Activated B cell treated with CpG ODN at 0.5 μM for 24 hours (primary cell): Measurements from ENCODE around the gene RTCA. TPM values are rescaled to one million over a fixed set of nuclear protein-coding genes. Genes with fewer than 3 reads are reported as not detected.
"Not testable (repeated sequence)": the region's sequence is repeated elsewhere in the genome, so short reads cannot be mapped to it uniquely, and the experiment has no call there.

Source experiments
- ATAC-seq: fragments of 200-7000 bp; cut with Tn5 transposase; one replicate; pipeline ENCODE4 v1.10.0; 2021; ENCODE audit warnings: low read depth, mild to moderate bottlenecking, moderate library complexity
- CTCF ChIA-PET: fragments of 350-600 bp; sonication (Branson Sonifier 250); formaldehyde crosslinking; loops from one replicate; lab custom pipeline; 2021; ENCODE audit warnings: antibody characterized with exemption; lab: Charles Lee
- POLR2A ChIA-PET: fragments of 350-600 bp; sonication (Branson Sonifier 250); formaldehyde crosslinking; loops from one replicate; lab custom pipeline; 2021; ENCODE audit warnings: antibody characterized with exemption; lab: Charles Lee
- DNase-seq: peaks from one replicate; pipeline ENCODE4 v3.0.0; 2022
- H3K27ac Mint-ChIP-seq: one replicate; pipeline ENCODE4 v1.8.0; 2020; ENCODE audit warnings: mixed read lengths
- H3K27me3 Mint-ChIP-seq: one replicate; pipeline ENCODE4 v1.8.0; 2021; ENCODE audit warnings: mixed read lengths
- H3K36me3 Mint-ChIP-seq: one replicate; pipeline ENCODE4 v1.8.0; 2021; ENCODE audit warnings: low read depth, mixed read lengths
- H3K4me1 Mint-ChIP-seq: one replicate; pipeline ENCODE4 v1.8.0; 2021; ENCODE audit warnings: mixed read lengths
- H3K4me3 Mint-ChIP-seq: one replicate; pipeline ENCODE4 v1.8.0; 2020; ENCODE audit warnings: mild to moderate bottlenecking, mixed read lengths
- H3K9me3 Mint-ChIP-seq: one replicate; pipeline ENCODE4 v1.8.0; 2020; ENCODE audit warnings: mixed read lengths
- intact Hi-C: fragments of 100-400 bp; cut with micrococcal nuclease; formaldehyde crosslinking; loops from one replicate; pipeline ENCODE4 v1.15.1; 2024
- total RNA-seq: library from RNA; stranded (reverse); gene quantifications from 2 replicates; pipeline ENCODE4 v1.2.3, GENCODE V29; 2022
- TF ChIP-seq, protein P1 (sequence below): fragments of 200-600 bp; IDR thresholded peaks from one replicate; pipeline ENCODE4 v1.8.0; 2022; ENCODE audit warnings: antibody characterized with exemption, mild to moderate bottlenecking

The RTCA gene
- total RNA-seq, 1 donor from 2014 or later, result 34.5 TPM

DNA sequence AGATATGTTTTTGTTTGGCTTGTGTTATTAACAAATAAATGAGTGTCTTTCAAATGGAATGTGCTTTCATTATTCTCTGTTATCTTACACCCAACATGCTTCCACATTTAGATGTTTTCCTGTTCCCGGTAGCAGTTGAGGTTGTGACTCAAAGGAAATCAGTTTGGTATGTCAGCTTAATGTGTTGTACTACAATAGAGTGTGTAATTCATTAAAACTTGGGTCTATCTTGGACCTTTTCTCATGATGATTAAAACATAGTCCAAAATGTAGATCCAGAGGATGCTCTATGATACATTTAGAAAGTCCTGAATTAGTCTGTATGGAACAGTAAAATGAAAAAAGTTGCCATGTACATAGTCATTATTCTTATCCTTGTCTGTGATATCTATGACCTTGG, 26.7 kb downstream of the RTCA start:
- H3K27ac Mint-ChIP-seq, result no peak overlapping the region
- ATAC-seq (no peak), DNase-seq (no peak)
- no peaks in the 10 kb centered on the region for H3K27me3 Mint-ChIP-seq
- intact Hi-C loops, result no loop called here
- TF ChIP-seq, protein P1, sequence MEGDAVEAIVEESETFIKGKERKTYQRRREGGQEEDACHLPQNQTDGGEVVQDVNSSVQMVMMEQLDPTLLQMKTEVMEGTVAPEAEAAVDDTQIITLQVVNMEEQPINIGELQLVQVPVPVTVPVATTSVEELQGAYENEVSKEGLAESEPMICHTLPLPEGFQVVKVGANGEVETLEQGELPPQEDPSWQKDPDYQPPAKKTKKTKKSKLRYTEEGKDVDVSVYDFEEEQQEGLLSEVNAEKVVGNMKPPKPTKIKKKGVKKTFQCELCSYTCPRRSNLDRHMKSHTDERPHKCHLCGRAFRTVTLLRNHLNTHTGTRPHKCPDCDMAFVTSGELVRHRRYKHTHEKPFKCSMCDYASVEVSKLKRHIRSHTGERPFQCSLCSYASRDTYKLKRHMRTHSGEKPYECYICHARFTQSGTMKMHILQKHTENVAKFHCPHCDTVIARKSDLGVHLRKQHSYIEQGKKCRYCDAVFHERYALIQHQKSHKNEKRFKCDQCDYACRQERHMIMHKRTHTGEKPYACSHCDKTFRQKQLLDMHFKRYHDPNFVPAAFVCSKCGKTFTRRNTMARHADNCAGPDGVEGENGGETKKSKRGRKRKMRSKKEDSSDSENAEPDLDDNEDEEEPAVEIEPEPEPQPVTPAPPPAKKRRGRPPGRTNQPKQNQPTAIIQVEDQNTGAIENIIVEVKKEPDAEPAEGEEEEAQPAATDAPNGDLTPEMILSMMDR, result no peak
- H3K4me3 Mint-ChIP-seq, result no peak overlapping the region
- no peaks in the 10 kb centered on the region for H3K4me1 Mint-ChIP-seq
- POLR2A ChIA-PET, result no interaction called here
- H3K36me3 Mint-ChIP-seq, result peaks cover 45% of the 10 kb centered on the region
- H3K9me3 Mint-ChIP-seq, result peaks cover 3% of the 10 kb centered on the region
- CTCF ChIA-PET, result no interaction called here

DNA sequence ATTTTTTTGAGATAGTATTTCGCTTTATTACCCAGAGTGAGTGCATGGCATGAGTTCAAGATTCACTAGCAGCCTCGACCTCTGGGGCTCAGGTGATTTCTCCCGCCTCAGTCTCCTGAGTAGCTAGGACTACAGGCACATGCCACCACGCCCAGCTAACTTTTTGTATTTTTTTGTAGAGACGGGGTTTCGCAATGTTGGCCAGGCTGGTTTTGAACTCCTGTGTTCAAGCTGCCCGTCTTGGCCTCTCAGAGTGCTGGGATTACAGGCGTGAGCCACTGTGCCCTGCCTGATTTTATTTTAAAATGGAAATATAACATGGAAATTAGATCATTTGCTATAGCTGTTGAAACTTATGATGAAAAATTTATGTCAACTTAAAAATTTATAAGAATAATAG, 30.1 kb downstream of the RTCA start:
- ATAC-seq, result no peak

DNA sequence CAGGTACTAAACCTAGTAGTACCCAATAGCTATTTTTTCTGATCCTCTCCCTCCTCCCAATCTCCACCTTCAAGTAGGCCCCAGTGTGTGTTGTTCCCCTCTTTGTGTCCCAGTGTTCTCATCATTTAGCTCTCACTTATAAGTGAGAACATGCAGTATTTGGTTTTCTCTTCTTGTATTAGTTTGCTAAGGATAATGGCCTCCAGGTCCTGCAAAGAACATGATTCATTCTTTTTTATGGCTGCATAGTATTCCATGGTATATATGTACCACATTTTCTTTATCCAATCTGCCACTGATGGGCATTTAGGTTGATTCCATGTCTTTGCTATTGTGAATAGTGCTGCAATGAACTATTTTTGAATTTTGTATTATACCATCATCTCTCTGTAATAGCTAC, 31.0 kb downstream of the RTCA start:
- DNase-seq, result not testable (repeated sequence)

More for the DNA sequence above, 30.1 kb downstream of the RTCA start:
- Mint-ChIP-seq H3K27ac (no peak overlapping the region), H3K9me3 (peaks cover 3% of the 10 kb centered on the region), H3K27me3 (no peaks in the 10 kb centered on the region), H3K36me3 (peaks cover 24% of the 10 kb centered on the region), H3K4me1 (no peaks in the 10 kb centered on the region), H3K4me3 (no peak overlapping the region)
- ChIA-PET CTCF (interaction anchor here (1.5 kb wide), 1 partner anchor 163 kb away, joined by 3 read pairs; no protein-coding TSS in a partner anchor), POLR2A (no interaction called here)
- DNase-seq, result no peak
- intact Hi-C loops, result no loop called here
- TF ChIP-seq, protein P1, result no peak

DNA sequence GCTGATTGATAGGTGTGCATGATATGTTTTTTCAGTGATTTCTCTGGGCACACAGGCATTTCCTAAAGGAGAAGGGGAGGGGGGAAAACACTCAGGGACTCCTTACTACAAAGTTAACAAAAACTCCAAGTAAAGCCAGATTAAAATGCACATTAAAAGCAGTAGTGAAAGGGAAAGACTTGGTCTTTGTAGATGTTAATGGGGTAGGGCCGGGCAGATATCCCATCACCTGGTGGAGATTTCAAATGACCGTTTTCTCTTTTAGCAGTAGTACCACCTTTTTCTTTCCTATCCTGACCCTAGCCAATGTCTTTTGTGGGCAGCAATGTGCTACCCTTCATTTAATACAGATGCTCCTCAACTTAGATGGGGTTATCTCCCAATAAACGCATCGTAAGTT, 32.5 kb downstream of the RTCA start:
- Mint-ChIP-seq H3K9me3 (peaks cover 3% of the 10 kb centered on the region), H3K4me1 (no peaks in the 10 kb centered on the region), H3K36me3 (peaks cover 6% of the 10 kb centered on the region), H3K4me3 (no peak overlapping the region), H3K27ac (no peak overlapping the region), H3K27me3 (no peaks in the 10 kb centered on the region)
- ChIA-PET CTCF (no interaction called here), POLR2A (interaction anchor here (1.1 kb wide), 1 partner anchor 33 kb away, joined by 4 read pairs; the partner anchor contains the start of gene RTCA)
- DNase-seq (no peak), ATAC-seq (no peak)
- TF ChIP-seq, protein P1, result no peak
- intact Hi-C loops, result no loop called here

More for the DNA sequence above, 31.0 kb downstream of the RTCA start:
- CTCF ChIA-PET, result interaction anchor here (1.5 kb wide), 1 partner anchor 162 kb away, joined by 3 read pairs; no protein-coding TSS in a partner anchor
- intact Hi-C loops, H3K4me3 Mint-ChIP-seq, H3K9me3 Mint-ChIP-seq, H3K27ac Mint-ChIP-seq, POLR2A ChIA-PET, H3K4me1 Mint-ChIP-seq, H3K27me3 Mint-ChIP-seq, ATAC-seq: not testable (repeated sequence)
- H3K36me3 Mint-ChIP-seq, result peaks cover 17% of the 10 kb centered on the region

DNA sequence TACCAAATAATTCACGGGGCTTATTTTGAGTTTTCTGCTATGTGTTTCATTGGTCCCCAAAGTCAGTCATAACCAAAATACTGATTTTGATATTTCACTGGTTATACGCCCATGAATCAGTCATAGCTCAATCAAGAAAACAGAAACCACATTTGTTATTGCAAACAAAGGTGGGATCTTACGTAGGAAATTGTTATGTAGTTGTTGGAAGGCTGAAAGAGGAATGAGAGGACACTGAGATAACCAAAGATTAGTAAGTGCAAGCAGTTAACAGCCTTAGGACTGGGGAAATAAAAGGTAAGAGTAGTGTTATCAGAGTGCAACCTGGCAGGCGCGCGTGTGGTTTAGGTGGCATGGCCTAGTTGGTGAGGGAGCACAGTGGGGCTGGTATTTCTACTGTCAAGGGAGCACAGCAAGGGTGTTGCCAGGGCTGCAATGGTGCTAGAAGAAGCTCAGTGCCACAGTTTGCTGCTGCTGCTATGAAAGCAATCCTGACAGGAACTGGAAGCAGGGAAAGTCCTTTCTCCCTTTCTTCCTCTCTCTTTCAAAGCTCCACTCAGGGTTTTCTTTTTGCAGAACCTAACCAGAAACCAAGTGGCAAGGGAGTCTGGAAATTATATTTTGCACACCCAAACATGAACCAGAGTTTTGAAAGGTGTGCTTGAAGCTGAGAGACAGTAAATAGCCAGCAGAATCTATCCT, 33.7 kb downstream of the RTCA start:
- peaks cover 3% of the 10 kb centered on the region for H3K9me3 Mint-ChIP-seq
- intact Hi-C loops, result no loop called here
- CTCF ChIA-PET, result no interaction called here
- no peaks in the 10 kb centered on the region for H3K4me1 Mint-ChIP-seq
- TF ChIP-seq, protein P1, result no peak
- H3K27me3 Mint-ChIP-seq, result no peaks in the 10 kb centered on the region
- no peak overlapping the region for H3K4me3 Mint-ChIP-seq
- no peak for DNase-seq
- H3K36me3 Mint-ChIP-seq, result peaks cover 4% of the 10 kb centered on the region
- POLR2A ChIA-PET, result no interaction called here
- ATAC-seq, result no peak
- no peak overlapping the region for H3K27ac Mint-ChIP-seq
